ENCODE results near the gene NTRK3.

The NTRK3 gene

GRCh38 chr15:88125576-88125975 lies 131.0 kb downstream of the NTRK3 start:
- ATAC-seq (ENCODE audit: low read depth): no peak
- no peaks in the 10 kb centered on the region for H3K9me3 ChIP-seq (ENCODE audit: severe bottlenecking)
- no peak for DNase-seq (ENCODE audit: low spot score)
- TF ChIP-seq, protein P1, sequence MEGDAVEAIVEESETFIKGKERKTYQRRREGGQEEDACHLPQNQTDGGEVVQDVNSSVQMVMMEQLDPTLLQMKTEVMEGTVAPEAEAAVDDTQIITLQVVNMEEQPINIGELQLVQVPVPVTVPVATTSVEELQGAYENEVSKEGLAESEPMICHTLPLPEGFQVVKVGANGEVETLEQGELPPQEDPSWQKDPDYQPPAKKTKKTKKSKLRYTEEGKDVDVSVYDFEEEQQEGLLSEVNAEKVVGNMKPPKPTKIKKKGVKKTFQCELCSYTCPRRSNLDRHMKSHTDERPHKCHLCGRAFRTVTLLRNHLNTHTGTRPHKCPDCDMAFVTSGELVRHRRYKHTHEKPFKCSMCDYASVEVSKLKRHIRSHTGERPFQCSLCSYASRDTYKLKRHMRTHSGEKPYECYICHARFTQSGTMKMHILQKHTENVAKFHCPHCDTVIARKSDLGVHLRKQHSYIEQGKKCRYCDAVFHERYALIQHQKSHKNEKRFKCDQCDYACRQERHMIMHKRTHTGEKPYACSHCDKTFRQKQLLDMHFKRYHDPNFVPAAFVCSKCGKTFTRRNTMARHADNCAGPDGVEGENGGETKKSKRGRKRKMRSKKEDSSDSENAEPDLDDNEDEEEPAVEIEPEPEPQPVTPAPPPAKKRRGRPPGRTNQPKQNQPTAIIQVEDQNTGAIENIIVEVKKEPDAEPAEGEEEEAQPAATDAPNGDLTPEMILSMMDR (IDR thresholded peaks at IDR 0.05; ENCODE audit: poor library complexity, severe bottlenecking): no peak
- H3K27me3 ChIP-seq (ENCODE audit: insufficient read depth, poor library complexity, severe bottlenecking): peaks cover 25% of the 10 kb centered on the region
- H3K36me3 ChIP-seq (ENCODE audit: low read depth): no peaks in the 10 kb centered on the region
- no peak overlapping the region for H3K4me3 ChIP-seq (ENCODE audit: severe bottlenecking)
- H3K27ac ChIP-seq (ENCODE audit: poor library complexity, severe bottlenecking): no peak overlapping the region
- H3K4me1 ChIP-seq (ENCODE audit: insufficient read depth, poor library complexity, severe bottlenecking): no peaks in the 10 kb centered on the region

GRCh38 chr15:88124199-88124598 lies 132.3 kb downstream of the NTRK3 start:
- Histone ChIP-seq H3K27me3 (ENCODE audit: insufficient read depth, poor library complexity, severe bottlenecking) (peaks cover 21% of the 10 kb centered on the region), H3K36me3 (ENCODE audit: low read depth) (no peaks in the 10 kb centered on the region), H3K27ac (ENCODE audit: poor library complexity, severe bottlenecking) (no peak overlapping the region), H3K4me3 (ENCODE audit: severe bottlenecking) (no peak overlapping the region), H3K4me1 (ENCODE audit: insufficient read depth, poor library complexity, severe bottlenecking) (no peaks in the 10 kb centered on the region), H3K9me3 (ENCODE audit: severe bottlenecking) (no peaks in the 10 kb centered on the region)
- ATAC-seq (ENCODE audit: low read depth) (no peak), DNase-seq (ENCODE audit: low spot score) (no peak)
- TF ChIP-seq, protein P1 (IDR thresholded peaks at IDR 0.05; ENCODE audit: poor library complexity, severe bottlenecking): no peak

DNA sequence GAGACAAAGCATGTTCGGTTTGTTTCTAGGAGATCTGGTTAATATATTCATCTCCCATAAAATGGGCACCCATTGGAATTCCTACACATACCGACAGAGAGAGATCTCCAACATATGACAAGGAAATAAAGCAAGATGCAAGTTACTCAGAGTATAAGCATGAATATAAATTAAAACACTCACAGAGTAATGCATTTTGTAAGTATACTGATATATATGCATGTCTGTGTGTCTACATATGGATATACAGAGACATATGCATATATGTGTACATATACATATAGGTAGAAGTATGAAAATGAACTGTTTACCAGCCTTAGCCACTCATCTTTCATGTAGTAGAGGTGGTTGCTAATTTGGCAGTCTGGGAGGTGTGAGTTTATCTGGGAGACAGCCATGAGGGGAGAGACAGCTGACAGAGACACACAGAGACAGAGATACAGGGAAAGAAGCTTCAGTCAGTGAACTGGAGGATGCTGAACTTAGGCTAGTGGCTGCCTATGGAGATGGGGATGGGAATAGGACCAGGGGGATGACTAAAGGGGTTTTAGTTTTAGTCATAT lies 134.5 kb downstream of the NTRK3 start:
- Histone ChIP-seq H3K36me3 (ENCODE audit: low read depth) (no peaks in the 10 kb centered on the region), H3K27ac (ENCODE audit: poor library complexity, severe bottlenecking) (no peak overlapping the region), H3K4me1 (ENCODE audit: insufficient read depth, poor library complexity, severe bottlenecking) (no peaks in the 10 kb centered on the region), H3K9me3 (ENCODE audit: severe bottlenecking) (no peaks in the 10 kb centered on the region), H3K4me3 (ENCODE audit: severe bottlenecking) (no peak overlapping the region), H3K27me3 (ENCODE audit: insufficient read depth, poor library complexity, severe bottlenecking) (peaks cover 19% of the 10 kb centered on the region)
- TF ChIP-seq, protein P1 (IDR thresholded peaks at IDR 0.05; ENCODE audit: poor library complexity, severe bottlenecking): no peak
- no peak for DNase-seq (ENCODE audit: low spot score)
- ATAC-seq (ENCODE audit: low read depth): no peak

DNA sequence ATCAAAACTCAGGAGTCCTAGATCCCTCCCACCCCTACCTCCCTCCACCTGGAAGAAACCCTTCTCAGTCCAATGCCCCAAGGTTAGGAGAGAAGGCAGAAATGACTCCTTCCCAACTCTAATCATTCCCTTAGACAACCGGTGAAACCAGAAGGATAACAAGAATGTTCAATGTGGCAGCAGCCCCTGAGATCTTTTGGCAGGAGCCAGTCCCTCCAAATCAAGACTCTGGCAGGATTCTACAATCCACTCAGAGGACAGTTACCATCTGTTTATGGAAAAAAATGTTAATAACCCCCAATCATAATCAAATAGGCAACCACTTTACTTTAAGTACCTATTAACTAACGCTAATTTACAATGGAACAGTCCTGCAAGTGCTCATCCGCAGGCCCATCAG lies 136.5 kb downstream of the NTRK3 start:
- Histone ChIP-seq H3K27ac (ENCODE audit: poor library complexity, severe bottlenecking) (no peak overlapping the region), H3K4me3 (ENCODE audit: severe bottlenecking) (no peak overlapping the region), H3K4me1 (ENCODE audit: insufficient read depth, poor library complexity, severe bottlenecking) (no peaks in the 10 kb centered on the region), H3K9me3 (ENCODE audit: severe bottlenecking) (no peaks in the 10 kb centered on the region), H3K36me3 (ENCODE audit: low read depth) (no peaks in the 10 kb centered on the region), H3K27me3 (ENCODE audit: insufficient read depth, poor library complexity, severe bottlenecking) (peaks cover 19% of the 10 kb centered on the region)
- DNase-seq (ENCODE audit: low spot score): no peak
- TF ChIP-seq, protein P1 (IDR thresholded peaks at IDR 0.05; ENCODE audit: poor library complexity, severe bottlenecking): no peak
- no peak for ATAC-seq (ENCODE audit: low read depth)

- Histone ChIP-seq H3K27me3 (ENCODE audit: insufficient read depth, poor library complexity, severe bottlenecking) (peaks cover 16% of the 10 kb centered on the region), H3K27ac (ENCODE audit: poor library complexity, severe bottlenecking) (no peak overlapping the region), H3K4me1 (ENCODE audit: insufficient read depth, poor library complexity, severe bottlenecking) (no peaks in the 10 kb centered on the region), H3K36me3 (ENCODE audit: low read depth) (no peaks in the 10 kb centered on the region), H3K4me3 (ENCODE audit: severe bottlenecking) (no peak overlapping the region), H3K9me3 (ENCODE audit: severe bottlenecking) (no peaks in the 10 kb centered on the region)
- no peak for ATAC-seq (ENCODE audit: low read depth)
- TF ChIP-seq, protein P1 (IDR thresholded peaks at IDR 0.05; ENCODE audit: poor library complexity, severe bottlenecking): no peak
- no peak for DNase-seq (ENCODE audit: low spot score)
Observed at GRCh38 chr15:88118741-88119140, 137.8 kb downstream of the NTRK3 start.

Measured in RWPE2 (cell line).